Right ventricle myocardium inferior (tissue), 1 donor: ENCODE results near the gene GRAMD1A. TPM values are rescaled to one million over a fixed set of nuclear protein-coding genes. Genes with fewer than 3 reads are reported as not detected.

Source experiments
- ATAC-seq: fragments of 200-7000 bp; cut with Tn5 transposase; one replicate; pipeline ENCODE4 v1.9.1; 2020; ENCODE audit warnings: mild to moderate bottlenecking, moderate library complexity
- DNase-seq: peaks from one replicate; pipeline ENCODE4 v3.0.0; 2021; ENCODE audit errors: missing footprints
- intact Hi-C: fragments of 100-400 bp; cut with DNase I; formaldehyde crosslinking; loops from one replicate; pipeline ENCODE4 v1.11.0; 2022
- total RNA-seq: library from RNA; stranded (reverse); fragmentation: NEBNext Ultra II Directional; extraction: Animal tissue kit (Norgen Biotek cat#: 25700); gene quantifications from one replicate; pipeline ENCODE4 v1.2.1, GENCODE V29; 2021
- donor health status: DM: no; HTN: yes; CAD: no; lungs with severe emphysema.

GRAMD1A gene
- total RNA-seq, 1 donor from 2014 or later, result 25.8 TPM

DNA sequence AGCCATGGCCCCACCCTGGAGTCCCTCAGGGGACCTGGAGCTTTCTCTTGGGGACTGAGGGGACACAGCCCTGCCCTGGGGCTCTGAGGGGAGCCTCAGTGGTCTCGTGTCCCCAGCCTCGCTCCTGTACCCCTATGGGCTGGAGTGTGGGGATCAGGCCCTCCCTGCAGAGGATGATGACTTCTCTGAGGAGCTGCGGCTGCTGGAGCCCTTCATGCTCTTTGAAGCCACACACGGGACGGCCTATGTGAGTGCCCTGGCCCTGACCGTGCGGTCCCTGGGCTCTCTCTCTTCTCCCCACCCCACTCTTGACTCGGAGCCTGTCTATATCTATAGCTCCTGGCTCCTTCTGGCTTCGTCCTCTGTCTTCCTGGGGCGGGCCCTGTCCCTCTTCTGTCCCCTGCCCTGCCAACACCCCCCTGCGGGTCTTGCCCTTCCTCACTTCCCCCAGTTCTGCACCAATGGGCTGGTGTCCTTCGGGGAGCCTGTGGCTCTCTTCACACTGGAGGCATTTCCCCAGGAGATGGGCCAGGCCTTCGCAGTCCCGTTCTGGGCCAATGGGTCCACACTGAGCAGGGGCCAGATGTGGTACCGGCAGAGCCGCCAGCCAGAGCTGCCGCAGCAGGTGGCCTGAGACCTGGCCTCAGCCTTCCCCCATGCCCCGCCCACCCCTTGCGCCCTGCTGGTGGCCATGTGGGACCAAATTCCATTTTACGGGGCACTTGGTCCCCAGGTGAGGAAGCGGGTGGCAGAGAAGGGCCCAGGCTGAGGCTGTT is 74.5 kb downstream of the GRAMD1A start:
- DNase-seq, result no peak
- ATAC-seq, result no peak
- intact Hi-C loops, result no loop called here

DNA sequence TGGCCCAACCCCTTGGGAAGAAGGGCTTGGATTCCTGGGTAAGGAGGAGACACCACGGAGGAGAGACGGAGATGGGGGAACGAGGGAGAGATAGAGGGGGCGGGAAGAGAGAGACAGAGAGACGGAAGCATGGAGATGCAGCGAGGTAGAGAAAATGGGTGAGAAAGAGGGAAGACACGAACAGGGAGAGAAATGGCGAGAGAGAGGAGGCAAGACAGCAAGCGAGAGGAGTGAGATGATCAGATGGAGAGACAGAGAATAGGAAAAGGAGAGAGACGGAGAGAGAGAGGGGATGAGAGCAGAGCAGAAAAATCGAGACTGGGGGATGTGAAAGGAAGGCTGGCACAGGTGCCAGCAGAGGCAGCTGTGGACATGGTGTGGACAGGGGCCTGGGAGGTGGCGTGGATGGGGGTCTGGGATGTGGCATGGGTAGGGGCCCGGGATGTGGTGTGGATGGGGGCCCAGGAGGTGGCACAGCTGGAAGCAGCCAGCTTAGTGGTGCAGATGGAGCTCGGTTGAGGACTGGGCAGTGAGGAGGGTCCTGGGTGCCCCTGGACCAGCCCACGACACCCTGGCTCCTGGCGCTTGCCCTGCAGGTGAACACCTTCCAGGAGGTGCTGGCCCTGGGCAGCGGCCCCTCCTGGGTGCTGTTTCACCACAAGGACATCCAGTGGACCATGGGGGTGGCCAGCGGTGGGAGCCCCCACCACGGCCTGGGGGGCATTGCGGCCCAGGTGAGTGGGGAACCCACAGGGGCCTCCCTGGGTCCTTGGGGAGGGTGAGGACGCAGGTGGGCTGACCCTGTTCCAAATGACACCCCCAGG is 75.3 kb downstream of the GRAMD1A start:
- intact Hi-C loops, result no loop called here
- DNase-seq (no peak), ATAC-seq (no peak)

DNA sequence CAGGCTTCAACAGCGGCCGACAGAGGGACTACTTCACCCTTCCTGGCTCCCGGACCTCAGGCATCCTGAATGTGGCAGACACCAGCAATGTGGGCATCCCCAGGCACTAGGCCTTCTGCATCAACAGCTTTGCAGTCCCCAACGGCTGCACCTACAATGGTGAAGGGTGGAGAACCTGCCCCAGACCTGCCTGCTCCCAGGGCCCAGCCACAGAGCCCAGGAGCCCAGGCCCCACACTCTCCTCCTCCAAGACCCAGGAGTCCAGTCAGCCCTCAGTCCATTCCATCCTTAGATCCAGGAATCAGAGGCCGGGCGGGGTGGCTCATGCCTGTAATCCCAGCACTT is 75.9 kb downstream of the GRAMD1A start:
- no peak for DNase-seq
- intact Hi-C loops, result no loop called here
- ATAC-seq, result no peak

Other genes starting within 250 kb of the GRAMD1A start
- 3.7 TPM for gene ZNF599, start 227.1 kb upstream of the GRAMD1A start, total RNA-seq
- 2.6 TPM for gene ZNF30, start 73.4 kb upstream of the GRAMD1A start, total RNA-seq
- gene ZNF792, start 36.1 kb upstream of the GRAMD1A start, total RNA-seq, result 3.0 TPM
- 44.3 TPM for gene SCN1B, start 30.1 kb downstream of the GRAMD1A start, total RNA-seq
- gene HPN, start 41.4 kb downstream of the GRAMD1A start, total RNA-seq, result 5.5 TPM
- gene FXYD3, start 115.5 kb downstream of the GRAMD1A start, total RNA-seq, result 2.3 TPM
- gene LGI4, start 134.7 kb downstream of the GRAMD1A start, total RNA-seq, result 10.0 TPM
- 556 TPM for gene FXYD1, start 138.5 kb downstream of the GRAMD1A start, total RNA-seq
- gene FXYD7, start 142.9 kb downstream of the GRAMD1A start, total RNA-seq, result not detected
- 23.5 TPM for gene FXYD5, start 154.4 kb downstream of the GRAMD1A start, total RNA-seq
- gene FAM187B, start 228.4 kb downstream of the GRAMD1A start, total RNA-seq, result not detected
- 6.8 TPM for gene LSR, start 248.7 kb downstream of the GRAMD1A start, total RNA-seq